HG03139 (cell line): ENCODE results near the gene RAG1.

Source experiments
- ATAC-seq: cut with Tn5 transposase; IDR thresholded peaks from one replicate; pipeline ENCODE4 v1.9.1; 2021; ENCODE audit not compliant: unreplicated experiment

Gene RAG1

DNA sequence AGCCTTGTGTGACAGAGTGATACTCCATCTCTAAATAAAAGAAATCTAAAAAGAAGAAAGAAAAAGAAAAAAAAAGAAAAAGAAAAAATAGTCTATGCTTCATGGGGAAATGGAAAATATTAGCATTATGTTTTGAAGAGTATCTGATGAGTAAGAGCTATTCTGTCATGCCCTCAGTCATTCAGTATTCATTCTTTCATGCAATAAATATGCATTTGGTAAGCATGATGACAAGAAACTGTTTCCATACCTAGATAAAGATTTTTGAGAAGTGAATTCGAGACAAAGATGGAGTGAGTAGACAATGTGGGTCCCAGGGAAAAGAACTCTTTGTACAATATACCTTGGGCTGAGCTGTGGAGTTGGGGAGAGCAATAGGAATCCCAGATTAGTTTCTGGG, 20.3 kb downstream of the RAG1 start:
- no peak for ATAC-seq

- no peak for ATAC-seq
These were observed 22.7 kb downstream of the RAG1 start for GRCh38 chr11:36590513-36590912.

GRCh38 chr11:36591433-36591832, 23.6 kb downstream of the RAG1 start:
- ATAC-seq = no peak

- ATAC-seq = peak; percentile 57
These were observed 26.6 kb downstream of the RAG1 start, which contains the start of gene IFTAP for GRCh38 chr11:36594316-36594989. IFTAP (plus strand) TSS chr11:36594502; CDS start chr11:36610104, 15,602 bp downstream.

- ATAC-seq = no peak
These were observed 29.1 kb downstream of the RAG1 start for GRCh38 chr11:36596880-36597279.

- no peak for ATAC-seq
These were observed 30.2 kb downstream of the RAG1 start, which contains the start of gene RAG2 for GRCh38 chr11:36598051-36598450. RAG2 (minus strand) TSS chr11:36598236; CDS start chr11:36594168, 4,068 bp downstream.

- ATAC-seq = no peak
These were observed 32.4 kb downstream of the RAG1 start for GRCh38 chr11:36600180-36600579.

DNA sequence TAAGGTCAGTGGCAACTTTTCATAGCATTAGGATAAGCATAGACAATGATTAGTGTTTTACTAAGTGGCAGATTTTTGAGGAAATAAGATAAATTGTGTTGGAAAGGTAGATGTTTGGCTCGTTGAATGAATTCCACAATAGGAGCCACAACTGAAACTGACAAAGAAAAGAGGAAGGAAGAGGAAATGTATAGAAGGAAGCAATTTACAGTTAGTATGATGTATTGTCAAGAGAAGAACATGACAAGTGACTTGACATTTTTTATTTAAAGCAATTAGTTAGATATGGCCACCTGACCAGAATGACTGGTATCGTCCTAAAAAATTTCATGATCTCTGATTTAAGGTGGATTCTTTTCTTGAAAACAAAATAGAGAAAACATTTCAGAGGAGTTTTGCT, 33.3 kb downstream of the RAG1 start:
- no peak for ATAC-seq

GRCh38 chr11:36602135-36602534, 34.3 kb downstream of the RAG1 start:
- ATAC-seq = no peak

DNA sequence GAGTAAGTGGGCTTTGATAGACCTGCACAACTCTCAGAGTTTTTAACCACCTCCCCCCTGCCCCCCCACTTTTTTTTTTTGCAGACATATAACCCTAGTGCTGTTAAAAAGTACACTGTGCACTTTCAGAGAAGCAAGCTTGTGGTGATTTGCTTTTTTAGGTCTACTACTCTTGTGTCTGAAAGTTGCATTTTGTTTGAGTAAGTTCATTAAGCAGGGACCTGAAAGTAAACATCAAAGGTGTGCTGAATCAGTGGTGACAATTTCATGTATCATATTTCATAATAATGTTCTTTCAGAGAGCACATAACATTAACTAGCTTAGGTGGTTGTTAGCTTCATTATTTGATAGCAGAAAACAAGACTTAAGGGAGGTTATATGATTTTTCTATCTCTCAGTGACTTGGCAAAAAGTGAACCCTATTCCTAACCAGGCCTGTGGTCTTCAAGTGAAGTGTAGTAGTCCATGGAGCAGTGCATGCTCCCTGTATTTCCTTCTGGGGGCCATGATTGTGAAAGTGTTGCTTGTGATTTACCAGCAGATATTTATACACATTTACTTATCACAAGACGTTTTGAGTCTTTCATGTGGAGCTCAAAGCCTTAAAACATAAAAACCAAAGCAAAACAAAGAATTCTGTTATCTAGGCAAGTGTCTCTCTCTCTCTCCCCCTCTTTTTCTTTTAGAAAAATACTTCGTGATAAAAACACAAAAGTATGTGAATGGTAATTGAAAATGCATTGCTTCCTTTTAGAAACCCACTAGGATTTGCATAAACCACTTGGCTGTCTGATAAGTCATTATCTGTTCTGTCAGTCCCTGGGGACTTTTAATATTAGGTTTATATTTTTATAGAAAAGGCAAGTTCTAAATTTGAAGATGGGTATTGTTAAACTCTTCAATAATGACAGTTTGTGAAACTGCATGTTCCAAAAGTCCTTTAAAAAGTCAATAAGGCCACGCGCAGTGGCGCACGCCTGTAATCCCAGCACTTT, 37.7 kb downstream of the RAG1 start:
- ATAC-seq = no peak

- no peak for ATAC-seq
These were observed 40.8 kb downstream of the RAG1 start for GRCh38 chr11:36608491-36609199.

DNA sequence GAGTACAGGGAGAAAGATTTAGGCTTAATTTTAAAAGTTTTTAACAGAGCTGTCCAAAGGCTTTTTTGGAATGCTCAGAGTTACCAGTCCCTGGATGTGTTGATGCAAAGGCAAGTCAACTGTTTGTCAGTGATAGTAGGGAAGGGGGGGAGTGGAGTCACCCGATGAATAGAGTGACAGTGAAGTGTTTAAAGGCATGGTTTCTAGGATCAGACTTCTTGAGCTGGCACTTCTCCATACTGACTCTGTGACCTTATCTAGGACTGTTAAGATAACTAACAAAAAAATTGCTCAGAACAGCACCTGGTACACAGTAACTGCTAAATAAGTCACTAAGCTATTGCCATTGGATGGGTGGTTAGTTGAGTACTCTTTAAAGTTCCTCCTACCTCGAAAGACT, 41.6 kb downstream of the RAG1 start:
- no peak for ATAC-seq

- no peak for ATAC-seq
These were observed 48.0 kb downstream of the RAG1 start for GRCh38 chr11:36615826-36616225.

GRCh38 chr11:36617543-36618362, 49.9 kb downstream of the RAG1 start:
- no peak for ATAC-seq

DNA sequence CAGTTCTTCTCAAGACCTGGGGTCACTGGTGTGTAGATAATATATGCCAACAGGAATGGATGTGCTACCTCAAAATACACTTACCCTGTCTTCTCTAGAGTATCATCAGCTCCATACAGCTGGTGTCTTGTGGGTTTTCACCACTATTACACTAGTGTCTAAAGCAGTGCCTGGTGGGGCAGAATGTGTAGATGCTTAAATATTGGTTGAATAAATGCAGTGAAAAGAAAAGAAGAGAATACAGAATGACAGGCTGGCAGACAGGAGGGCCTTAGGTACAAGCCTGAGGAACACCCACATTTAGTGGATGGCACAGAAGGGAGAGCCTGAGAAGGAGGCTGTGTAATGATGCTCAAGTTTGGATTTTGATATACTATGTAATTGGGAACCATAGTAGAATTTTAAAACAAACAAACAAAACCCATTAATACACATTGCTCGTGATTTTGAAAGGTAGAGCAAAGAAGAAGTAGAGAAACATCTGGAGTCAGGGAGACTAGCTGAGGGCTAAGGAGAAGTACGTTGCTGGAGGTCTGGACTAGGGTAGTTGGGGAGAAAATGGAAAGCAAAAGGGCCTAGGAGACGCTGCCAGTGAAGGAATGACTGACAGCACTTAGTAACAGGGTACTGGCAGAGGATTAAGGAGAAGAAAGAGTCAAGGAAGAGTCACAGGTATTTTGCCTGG, 50.7 kb downstream of the RAG1 start:
- ATAC-seq = no peak

DNA sequence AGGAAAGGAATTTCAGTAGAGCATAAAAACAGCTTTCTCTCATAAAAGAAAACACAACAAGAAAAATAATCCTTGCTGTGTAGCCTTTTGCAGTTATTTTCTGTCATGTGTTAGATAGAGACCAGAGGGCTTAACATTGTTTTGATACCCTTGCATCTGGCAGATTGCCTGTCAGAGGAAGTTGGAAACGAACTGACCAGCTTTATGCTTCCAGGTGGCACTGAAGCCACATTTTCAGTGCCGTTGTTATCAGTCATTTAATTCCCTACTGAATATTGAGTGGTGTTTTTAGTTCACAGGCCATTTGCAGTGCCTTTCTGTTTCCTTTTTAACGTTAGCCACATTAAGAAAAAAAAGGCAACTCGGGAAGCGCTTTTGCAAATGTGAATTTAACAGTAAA, 51.7 kb downstream of the RAG1 start:
- no peak for ATAC-seq

GRCh38 chr11:36620246-36620645, 52.4 kb downstream of the RAG1 start:
- no peak for ATAC-seq

DNA sequence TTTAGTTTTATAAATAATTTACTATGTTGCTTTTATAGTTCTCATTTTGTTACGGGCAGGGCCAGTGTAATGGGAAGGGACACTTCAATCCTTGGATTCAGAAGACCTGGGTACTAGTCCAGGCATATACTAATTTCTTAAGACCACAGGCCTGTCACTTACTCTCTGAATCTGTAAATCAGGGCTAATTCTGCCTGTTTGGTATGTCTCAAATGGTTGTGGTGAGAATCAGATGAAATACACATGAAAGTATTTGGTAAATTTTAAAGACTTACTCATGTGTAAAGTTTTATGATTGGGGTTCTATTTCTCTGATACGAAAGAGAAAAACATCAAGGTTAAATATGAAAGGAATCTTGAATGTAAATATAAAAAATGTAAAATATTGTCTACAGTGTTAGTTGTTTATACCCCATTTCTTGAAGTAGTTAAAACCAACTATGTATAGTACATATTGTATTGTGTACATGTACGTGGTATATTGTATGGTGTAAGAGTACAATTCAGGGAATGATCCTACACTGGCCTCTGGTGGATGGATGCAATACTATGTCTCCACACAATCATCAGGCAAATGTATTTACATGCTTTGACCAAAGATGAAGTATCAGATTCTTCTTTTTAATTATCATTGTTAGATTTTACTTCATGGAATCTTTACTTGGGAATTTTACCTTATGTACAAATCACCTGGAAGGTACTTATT, 54.8 kb downstream of the RAG1 start:
- no peak for ATAC-seq

GRCh38 chr11:36623494-36623893, 55.7 kb downstream of the RAG1 start:
- no peak for ATAC-seq
